AG09309 (cell line): ENCODE results near the gene DACT2.
"Not testable (repeated sequence)": the region's sequence is repeated elsewhere in the genome, so short reads cannot be mapped to it uniquely, and the experiment has no call there.

Source experiments
- DNase-seq: peaks from one replicate; pipeline ENCODE4 v3.0.0-alpha.2; 2010; ENCODE audit warnings: low read depth
- H3K4me3 ChIP-seq: 2 replicates; pipeline ENCODE4 v1.5.1; 2011; ENCODE audit warnings: mild to moderate bottlenecking, low read depth, low read length, moderate library complexity; ENCODE audit not compliant: control insufficient read depth
- TF ChIP-seq, protein P1 (sequence below): IDR thresholded peaks from 2 replicates; pipeline ENCODE4 v1.5.1; 2011; ENCODE audit warnings: mild to moderate bottlenecking, low read depth, low read length, inconsistent platforms; ENCODE audit not compliant: insufficient read depth, control insufficient read depth; ENCODE audit errors: missing control alignments

The DACT2 gene

DNA sequence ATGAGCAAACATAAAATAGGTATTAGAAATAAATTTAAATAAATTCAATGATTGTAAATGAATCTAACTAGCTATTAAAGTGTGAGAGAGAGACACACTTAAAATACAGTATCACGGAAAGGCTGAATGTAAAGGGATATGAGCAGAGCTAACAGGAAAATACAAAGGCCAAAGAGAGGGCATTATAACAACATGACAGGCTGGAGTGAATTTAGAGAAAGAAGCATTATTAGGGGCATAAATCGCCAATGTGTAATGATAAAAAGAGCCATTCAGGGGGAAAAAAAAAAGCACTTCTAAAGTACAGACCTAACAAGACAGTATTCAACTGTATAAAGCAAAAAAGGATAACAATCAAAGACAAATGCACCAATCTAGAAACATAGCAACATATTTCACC lies 28.1 kb downstream of the DACT2 start:
- H3K4me3 ChIP-seq = no peak overlapping the region
- TF ChIP-seq, protein P1, sequence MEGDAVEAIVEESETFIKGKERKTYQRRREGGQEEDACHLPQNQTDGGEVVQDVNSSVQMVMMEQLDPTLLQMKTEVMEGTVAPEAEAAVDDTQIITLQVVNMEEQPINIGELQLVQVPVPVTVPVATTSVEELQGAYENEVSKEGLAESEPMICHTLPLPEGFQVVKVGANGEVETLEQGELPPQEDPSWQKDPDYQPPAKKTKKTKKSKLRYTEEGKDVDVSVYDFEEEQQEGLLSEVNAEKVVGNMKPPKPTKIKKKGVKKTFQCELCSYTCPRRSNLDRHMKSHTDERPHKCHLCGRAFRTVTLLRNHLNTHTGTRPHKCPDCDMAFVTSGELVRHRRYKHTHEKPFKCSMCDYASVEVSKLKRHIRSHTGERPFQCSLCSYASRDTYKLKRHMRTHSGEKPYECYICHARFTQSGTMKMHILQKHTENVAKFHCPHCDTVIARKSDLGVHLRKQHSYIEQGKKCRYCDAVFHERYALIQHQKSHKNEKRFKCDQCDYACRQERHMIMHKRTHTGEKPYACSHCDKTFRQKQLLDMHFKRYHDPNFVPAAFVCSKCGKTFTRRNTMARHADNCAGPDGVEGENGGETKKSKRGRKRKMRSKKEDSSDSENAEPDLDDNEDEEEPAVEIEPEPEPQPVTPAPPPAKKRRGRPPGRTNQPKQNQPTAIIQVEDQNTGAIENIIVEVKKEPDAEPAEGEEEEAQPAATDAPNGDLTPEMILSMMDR = no peak
- DNase-seq = no peak

DNA sequence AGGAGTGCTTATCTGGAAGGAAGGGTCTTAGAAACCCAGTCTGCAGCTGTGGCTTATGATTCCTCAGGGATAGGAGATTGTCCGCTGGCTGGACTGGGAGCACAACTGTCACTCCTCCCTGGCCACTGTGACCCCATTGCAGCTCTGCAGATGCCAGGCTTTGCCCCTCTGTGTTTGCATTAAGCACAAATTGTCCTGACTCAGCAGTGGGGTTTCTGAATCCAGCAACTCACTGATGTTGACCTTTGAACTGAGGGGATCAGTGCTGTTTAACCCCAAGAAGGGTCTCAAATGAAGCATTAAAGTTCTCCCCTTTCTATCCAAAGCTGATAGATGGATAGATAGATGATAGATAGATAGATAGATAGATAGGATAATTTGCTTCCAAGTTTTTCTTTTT lies 29.5 kb downstream of the DACT2 start:
- DNase-seq = no peak
- H3K4me3 ChIP-seq = no peak overlapping the region
- TF ChIP-seq, protein P1 = no peak

DNA sequence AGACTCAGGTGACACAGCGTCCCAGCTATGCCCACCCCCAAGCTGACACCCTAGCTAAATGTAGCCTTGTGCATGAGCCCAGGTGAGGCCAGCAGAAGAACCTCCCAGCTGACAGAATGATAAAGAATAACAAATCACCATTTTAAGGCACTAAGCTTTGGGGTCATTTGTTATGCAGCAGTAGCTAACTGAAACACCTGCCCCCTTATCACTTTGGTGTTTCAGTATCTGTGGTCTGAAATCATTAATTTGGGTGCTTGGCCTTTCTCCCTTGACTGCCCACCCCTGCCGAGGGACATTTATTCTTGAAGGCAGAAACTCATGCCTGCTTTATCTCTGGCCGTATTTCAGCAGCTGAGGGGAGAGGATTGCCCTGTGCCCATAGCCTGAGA lies 30.0 kb downstream of the DACT2 start:
- no peak for DNase-seq
- no peak overlapping the region for H3K4me3 ChIP-seq
- TF ChIP-seq, protein P1 = no peak

DNA sequence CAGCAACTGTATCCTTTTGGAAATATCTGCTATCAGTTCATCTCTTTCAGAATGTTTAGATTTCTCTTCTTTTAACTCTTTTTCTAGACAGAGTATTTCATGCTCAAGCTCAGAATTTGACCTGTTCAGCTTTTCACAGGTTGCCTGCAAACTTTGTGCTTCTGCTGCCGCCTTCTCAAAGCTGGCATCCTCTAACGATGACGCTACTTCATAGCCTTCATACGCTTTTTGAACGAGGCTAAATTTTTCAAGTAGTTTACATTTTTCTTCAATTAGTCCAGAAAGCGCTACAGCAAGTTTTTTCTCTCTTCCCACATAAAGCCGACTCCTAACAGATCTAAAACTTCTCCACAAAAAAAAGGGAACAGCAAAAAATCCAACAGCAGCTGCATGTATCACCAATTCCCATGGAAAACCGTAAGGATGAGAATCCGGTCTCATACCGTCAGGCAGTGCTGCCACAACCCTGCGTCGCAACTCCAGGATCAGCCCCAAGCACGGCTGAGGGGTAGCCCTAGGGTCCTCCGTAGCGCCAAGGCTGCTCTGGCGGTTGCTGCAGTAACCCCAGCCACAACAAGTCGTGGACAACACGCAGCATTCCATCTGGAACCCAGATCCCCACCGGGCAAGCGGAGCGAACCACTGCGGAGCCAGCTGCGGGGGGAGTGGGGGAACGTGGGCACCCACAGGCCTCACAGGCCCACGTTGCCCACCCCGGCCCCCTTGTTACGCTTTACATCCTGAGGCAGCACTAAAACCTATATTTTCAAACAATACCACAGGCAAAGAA lies 30.6 kb downstream of the DACT2 start:
- no peak overlapping the region for H3K4me3 ChIP-seq
- DNase-seq = no peak
- TF ChIP-seq, protein P1 = no peak

DNA sequence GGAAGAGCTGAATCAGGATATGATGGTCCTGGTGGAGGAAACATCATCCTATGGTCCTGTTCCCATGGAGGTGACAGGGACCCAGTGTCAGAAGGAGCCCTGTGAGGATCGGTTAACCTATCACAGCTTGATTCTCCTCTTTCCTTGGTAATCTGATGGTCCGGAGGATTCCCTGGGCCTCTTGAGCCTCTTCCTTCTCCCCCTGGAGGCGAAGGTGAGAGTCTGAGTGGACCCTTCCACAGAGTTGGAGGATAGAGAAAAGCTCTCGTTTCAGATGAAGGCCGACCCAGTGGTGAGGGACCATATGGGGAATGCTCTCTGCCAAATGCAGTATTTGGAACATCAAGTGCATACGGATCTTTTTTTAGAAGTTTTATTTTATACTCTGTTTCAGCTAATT lies 32.1 kb downstream of the DACT2 start:
- H3K4me3 ChIP-seq = not testable (repeated sequence)

DNA sequence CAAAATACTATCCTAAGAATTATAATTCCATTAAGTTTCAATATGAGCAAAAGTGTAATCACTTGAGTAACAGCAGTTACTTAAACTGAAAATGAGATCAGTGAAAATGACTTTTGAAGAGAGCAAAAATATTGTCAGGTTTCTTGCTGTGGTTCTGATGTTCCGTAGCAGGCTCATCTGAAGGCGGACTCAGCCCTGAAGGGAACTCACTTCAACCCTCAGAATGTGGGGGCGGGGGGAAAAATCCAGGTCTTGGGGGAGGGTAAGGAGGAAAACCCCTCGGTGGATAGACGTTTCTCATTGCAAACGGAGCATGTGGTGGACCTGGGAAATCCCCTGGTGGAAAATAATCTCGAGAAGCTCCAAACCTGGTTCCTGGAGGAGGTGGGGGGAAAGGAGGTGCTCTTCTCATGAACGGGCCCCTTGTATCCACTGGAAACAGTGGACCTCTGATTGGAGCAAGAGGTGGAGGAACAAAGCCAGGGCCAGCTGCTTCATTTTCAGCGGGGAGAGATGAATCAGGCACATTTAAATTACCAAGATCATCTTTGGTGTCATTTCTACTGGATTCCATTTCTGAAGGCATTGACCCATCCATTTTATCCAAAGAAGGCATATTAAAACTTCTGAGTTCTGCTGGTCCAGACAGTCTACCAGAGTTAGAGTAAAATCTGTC lies 32.7 kb downstream of the DACT2 start:
- not testable (repeated sequence) for H3K4me3 ChIP-seq, DNase-seq

More for the DNA sequence above, 32.1 kb downstream of the DACT2 start:
- not testable (repeated sequence) for DNase-seq

DNA sequence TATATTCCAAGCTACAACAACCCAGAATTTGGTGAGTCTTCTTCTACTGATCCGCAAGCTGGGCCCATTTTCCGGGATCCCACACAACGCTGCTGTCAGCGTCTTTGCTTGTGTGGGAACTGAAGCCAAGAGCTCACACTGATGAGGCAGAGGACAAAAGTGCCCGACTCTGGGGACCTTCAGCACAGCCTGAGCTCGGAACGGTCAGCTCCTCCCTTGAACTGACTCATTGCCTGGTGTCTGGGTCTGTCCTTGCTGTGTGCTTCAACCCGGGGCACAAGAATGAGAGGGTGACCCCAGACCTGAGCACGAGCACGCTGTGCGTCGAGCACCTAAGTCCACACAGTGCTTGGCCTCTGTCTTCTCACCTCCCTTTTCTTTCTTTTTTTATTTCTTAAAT lies 33.5 kb downstream of the DACT2 start:
- H3K4me3 ChIP-seq = no peak overlapping the region
- DNase-seq = no peak
- TF ChIP-seq, protein P1 = no peak
